Measurements from ENCODE around the gene PARVA.

DNA sequence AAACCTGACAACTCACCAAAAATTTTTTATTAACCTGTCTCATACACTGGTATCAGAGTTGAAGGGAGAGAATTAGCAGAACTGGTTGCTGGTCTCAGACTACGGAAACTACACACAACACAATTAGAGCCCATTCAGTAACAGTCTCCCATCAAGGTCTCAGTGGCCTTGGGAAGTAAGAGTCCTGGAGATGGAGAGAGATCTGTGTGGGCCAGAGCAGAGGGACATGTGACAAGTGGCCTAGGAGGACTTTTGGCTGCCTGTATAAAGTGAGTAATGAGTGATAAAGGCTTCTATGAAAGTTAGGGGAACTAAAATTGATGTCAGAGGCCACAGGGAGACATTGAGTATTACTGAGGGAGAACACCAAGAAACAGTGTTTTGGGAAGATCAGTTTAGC, 58.9 kb downstream of the PARVA start:
- TF ChIP-seq POLR2A (IDR thresholded peaks at IDR 0.05), result no peak
- TF ChIP-seq, protein P1, sequence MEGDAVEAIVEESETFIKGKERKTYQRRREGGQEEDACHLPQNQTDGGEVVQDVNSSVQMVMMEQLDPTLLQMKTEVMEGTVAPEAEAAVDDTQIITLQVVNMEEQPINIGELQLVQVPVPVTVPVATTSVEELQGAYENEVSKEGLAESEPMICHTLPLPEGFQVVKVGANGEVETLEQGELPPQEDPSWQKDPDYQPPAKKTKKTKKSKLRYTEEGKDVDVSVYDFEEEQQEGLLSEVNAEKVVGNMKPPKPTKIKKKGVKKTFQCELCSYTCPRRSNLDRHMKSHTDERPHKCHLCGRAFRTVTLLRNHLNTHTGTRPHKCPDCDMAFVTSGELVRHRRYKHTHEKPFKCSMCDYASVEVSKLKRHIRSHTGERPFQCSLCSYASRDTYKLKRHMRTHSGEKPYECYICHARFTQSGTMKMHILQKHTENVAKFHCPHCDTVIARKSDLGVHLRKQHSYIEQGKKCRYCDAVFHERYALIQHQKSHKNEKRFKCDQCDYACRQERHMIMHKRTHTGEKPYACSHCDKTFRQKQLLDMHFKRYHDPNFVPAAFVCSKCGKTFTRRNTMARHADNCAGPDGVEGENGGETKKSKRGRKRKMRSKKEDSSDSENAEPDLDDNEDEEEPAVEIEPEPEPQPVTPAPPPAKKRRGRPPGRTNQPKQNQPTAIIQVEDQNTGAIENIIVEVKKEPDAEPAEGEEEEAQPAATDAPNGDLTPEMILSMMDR (IDR thresholded peaks at IDR 0.05), result no peak

Measured in lower leg skin (tissue), 3 donors.